ENCODE results near the gene ARRB2. TPM values are rescaled to one million over a fixed set of nuclear protein-coding genes. Genes with fewer than 3 reads are reported as not detected.

ARRB2 gene
- total and polyA plus RNA-seq, 2 of the 13 experiments (the other 11 are each of a cell fraction or from before 2014, with no cell fraction given), result 21.5 to 49.2 TPM

DNA sequence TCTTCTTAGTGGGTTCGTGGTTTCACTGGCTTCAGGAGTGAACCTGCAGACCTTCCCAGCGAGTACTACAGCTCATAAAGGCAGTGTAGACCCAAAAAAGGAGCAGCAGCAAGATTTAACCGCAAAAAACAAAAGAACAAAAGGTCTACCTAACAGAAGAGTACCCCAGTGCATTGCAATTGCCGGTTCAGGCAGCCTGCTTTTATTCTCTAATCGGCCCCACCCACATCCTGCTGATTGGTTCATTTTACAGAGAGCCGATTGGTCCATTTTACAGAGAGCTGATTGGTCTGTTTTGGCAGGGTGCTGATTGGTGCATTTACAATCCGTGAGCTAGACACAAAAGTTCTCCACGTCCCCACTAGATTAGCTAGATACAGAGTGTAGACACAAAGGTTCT, 2.0 kb upstream of the ARRB2 start (continued):
- TF ChIP-seq ZNF510 (CRISPR knock-in tag; IDR thresholded peaks at IDR 0.05; ENCODE audit: low read depth) (no peak), ZNF790 (CRISPR knock-in tag; IDR thresholded peaks at IDR 0.05; ENCODE audit: borderline replicate concordance) (no peak), ZNF354B (CRISPR knock-in tag; IDR thresholded peaks at IDR 0.05) (no peak), ZNF781 (CRISPR knock-in tag; IDR thresholded peaks at IDR 0.05; ENCODE audit: borderline replicate concordance, not compliant biosample characterization) (no peak), ZSCAN12 (CRISPR knock-in tag; IDR thresholded peaks at IDR 0.05) (no peak), ZNF800 (CRISPR knock-in tag; IDR thresholded peaks at IDR 0.05) (no peak), ZNF142 (CRISPR knock-in tag; IDR thresholded peaks at IDR 0.05) (no peak), NFE2L2 (IDR thresholded peaks at IDR 0.05; ENCODE audit: low read length) (no peak), SP1 (IDR thresholded peaks at IDR 0.05) (no peak), SP1 (CRISPR knock-in tag; IDR thresholded peaks at IDR 0.05) (peak; percentile 55), ZMYM4 (CRISPR knock-in tag; IDR thresholded peaks at IDR 0.05) (peak; percentile 59), NFYC (CRISPR knock-in tag; IDR thresholded peaks at IDR 0.05) (peak; percentile 85), RFX3 (CRISPR knock-in tag; IDR thresholded peaks at IDR 0.05) (no peak), ZNF484 (CRISPR knock-in tag; IDR thresholded peaks at IDR 0.05; ENCODE audit: borderline replicate concordance, low read depth) (no peak), ZNF574 (CRISPR knock-in tag; IDR thresholded peaks at IDR 0.05) (no peak; the same call in 1 of the 2 replicates), IKZF4 (CRISPR knock-in tag; IDR thresholded peaks at IDR 0.05; ENCODE audit: borderline replicate concordance, low read depth, not compliant biosample characterization) (no peak), ZNF138 (CRISPR knock-in tag; IDR thresholded peaks at IDR 0.05; ENCODE audit: low read depth) (no peak), MXD4 (CRISPR knock-in tag; IDR thresholded peaks at IDR 0.05) (no peak), DR1 (CRISPR knock-in tag; IDR thresholded peaks at IDR 0.05) (peak; percentile 42; the same call in 1 of the 2 replicates), TAF1 (CRISPR knock-in tag; IDR thresholded peaks at IDR 0.05) (peak; percentile 45; the same call in 1 of the 2 replicates), ZNF703 (CRISPR knock-in tag; IDR thresholded peaks at IDR 0.05; ENCODE audit: borderline replicate concordance) (no peak), RBFOX2 (IDR thresholded peaks at IDR 0.05; ENCODE audit: low read depth, low read length) (peak; percentile 45)

All from HepG2 (cell line).